Thymus (tissue), 11 donors: ENCODE measurements around the gene SRD5A1. TPM values are rescaled to one million over a fixed set of nuclear protein-coding genes. Genes with fewer than 3 reads are reported as not detected.

Experiments used
- DNase-seq, 9 donors: peaks; one replicate each; pipeline ENCODE4 v3.0.0-alpha.2; 2013; ENCODE audit warnings: low spot score in 9 of 9, low read depth in 6 of 9, missing footprints in 1 of 9
- H3K27ac ChIP-seq, 2 donors: one replicate each; pipeline ENCODE4 v1.5.1; 2013; ENCODE audit warnings: control low read depth in 1 of 2, low read depth in 1 of 2, low read length in 1 of 2, mild to moderate bottlenecking in 1 of 2, moderate library complexity in 1 of 2
- H3K27me3 ChIP-seq, 2 donors: one replicate each; pipeline ENCODE4 v1.5.1; 2013; ENCODE audit warnings: low read length in 1 of 2; ENCODE audit not compliant: control insufficient read depth in 2 of 2, insufficient read depth in 1 of 2
- H3K36me3 ChIP-seq, 2 donors: one replicate each; pipeline ENCODE4 v1.5.1; 2013; ENCODE audit warnings: low read length in 1 of 2, mild to moderate bottlenecking in 1 of 2, moderate library complexity in 1 of 2; ENCODE audit not compliant: control insufficient read depth in 2 of 2, insufficient read depth in 2 of 2
- H3K4me1 ChIP-seq, 2 donors: one replicate each; pipeline ENCODE4 v1.5.1; 2013; ENCODE audit warnings: low read length in 2 of 2; ENCODE audit not compliant: control insufficient read depth in 2 of 2, insufficient read depth in 2 of 2
- H3K4me3 ChIP-seq, 2 donors: one replicate each; pipeline ENCODE4 v1.5.1; 2013; ENCODE audit warnings: low read length in 2 of 2, control low read depth in 1 of 2, mild to moderate bottlenecking in 1 of 2
- H3K9me3 ChIP-seq, 2 donors: one replicate each; pipeline ENCODE4 v1.5.1; 2013; ENCODE audit warnings: low read length in 1 of 2, mild to moderate bottlenecking in 1 of 2; ENCODE audit not compliant: control insufficient read depth in 2 of 2, insufficient read depth in 1 of 2
- WGBS: extraction: QIAGEN DNeasy Blood & Tissue Kit; methylation state at CpG from one replicate; pipeline ENCODE4 v1.1.7; 2013; 5-methylcytosine and 5-hydroxymethylcytosine counted together
- polyA plus RNA-seq: library from polyadenylated mRNA; stranded (reverse); fragments of 200-250 nt; gene quantifications from one replicate; pipeline ENCODE4 v1.2.3, GENCODE V29; 2013
- total RNA-seq: library from RNA; stranded (reverse); fragments of 120-200 nt; gene quantifications from one replicate; pipeline ENCODE4 v1.2.4, GENCODE V29; 2013
- donor health status: healthy.

SRD5A1 gene
- total and polyA plus RNA-seq, 2 donors = 6.9 to 10.2 TPM

DNA sequence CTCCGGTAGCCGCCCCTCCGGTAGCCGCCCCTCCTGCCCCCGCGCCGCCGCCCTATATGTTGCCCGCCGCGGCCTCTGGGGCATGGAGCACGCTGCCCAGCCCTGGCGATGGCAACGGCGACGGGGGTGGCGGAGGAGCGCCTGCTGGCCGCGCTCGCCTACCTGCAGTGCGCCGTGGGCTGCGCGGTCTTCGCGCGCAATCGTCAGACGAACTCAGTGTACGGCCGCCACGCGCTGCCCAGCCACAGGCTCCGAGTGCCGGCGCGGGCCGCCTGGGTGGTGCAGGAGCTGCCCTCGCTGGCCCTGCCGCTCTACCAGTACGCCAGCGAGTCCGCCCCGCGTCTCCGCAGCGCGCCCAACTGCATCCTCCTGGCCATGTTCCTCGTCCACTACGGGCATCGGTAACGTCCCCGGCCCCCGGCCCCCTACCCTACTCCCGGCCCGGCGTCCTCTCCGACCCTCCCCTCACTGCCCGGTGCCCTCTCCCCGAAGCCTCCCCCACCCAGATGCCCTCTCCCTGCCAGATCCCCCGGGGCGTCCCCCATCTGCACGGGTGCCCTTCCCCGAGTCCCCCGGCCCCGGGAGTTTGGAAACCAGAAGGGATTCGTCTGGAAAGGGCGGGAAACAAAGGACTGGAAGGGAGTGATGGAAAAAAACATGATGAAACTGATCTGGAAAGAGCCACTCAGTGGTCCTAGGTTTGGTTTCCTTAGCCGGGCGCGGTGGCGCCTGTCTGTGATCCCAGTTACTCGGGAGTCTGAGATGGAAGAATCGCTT is 417 bp downstream of the SRD5A1 start:
- peak in 4 of 9 donors; percentile 3 to 28 (median 11) for DNase-seq
- whole genome bisulfite sequencing = under 1% methylated on average over 75 of the region's 75 CpGs
- Histone ChIP-seq H3K4me3 (peak overlapping the region; percentile 81 to 86), H3K9me3 (no peaks in the 10 kb centered on the region), H3K27me3 (peaks cover 0 to 10% of the 10 kb centered on the region in 2 donors), H3K4me1 (peaks cover 11 to 21% of the 10 kb centered on the region in 2 donors), H3K36me3 (peaks cover 14 to 18% of the 10 kb centered on the region in 2 donors), H3K27ac (no peak overlapping the region)

DNA sequence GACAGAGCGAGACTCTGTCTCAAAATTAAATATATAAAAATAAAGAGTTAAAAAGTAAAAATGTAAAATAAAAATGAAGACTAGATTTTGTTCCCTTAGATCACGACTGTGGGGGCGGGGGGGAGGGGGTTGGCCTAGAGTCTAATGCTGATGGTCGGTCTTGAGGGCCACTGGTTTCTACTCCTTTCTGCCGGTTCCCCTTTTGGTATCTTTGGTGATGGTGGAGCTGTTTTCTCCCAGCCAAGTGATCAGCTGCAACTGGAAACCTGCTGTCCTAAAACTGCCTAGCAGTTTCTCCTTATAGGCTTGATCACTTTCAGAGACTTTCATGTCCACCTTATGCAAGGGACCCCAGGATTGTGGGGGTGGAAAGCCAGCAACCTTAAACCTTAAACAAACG is 1.1 kb downstream of the SRD5A1 start:
- peak in 1 of 9 donors; percentile 9 for DNase-seq

DNA sequence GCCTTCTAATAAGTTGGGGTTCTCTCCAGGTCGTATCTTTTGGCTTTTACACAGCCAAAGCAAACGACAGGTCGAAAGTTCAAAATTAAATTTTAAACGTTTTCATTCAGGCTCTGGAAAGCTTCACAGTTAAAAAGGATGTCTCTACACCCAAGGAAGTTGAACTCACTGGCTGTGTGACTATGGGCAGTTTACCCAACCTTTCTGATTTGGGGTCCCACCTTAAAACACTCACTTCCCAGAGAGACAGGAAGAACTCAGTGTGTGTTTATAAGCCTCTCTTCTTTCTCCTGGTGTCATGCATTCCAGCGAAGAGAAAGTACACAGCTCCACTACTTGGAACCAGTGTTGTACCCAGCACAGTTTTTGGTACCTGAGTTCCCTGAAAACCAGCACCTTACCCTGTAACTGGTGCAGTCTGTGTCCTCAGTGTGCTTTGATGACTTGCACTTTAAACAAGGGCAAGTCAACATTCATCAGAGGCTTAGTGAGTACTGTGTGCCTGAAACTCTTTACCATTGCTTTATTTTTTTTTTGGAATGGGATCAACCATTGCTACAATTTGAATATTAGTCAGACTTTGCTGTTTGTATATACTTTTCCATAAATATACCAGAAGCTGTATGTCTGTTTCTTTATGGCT is 1.7 kb downstream of the SRD5A1 start:
- Histone ChIP-seq H3K27ac (no peak overlapping the region), H3K9me3 (no peaks in the 10 kb centered on the region), H3K27me3 (peaks cover 0 to 10% of the 10 kb centered on the region in 2 donors), H3K4me1 (peaks cover 11 to 21% of the 10 kb centered on the region in 2 donors), H3K4me3 (no peak overlapping the region), H3K36me3 (peaks cover 4 to 8% of the 10 kb centered on the region in 2 donors)
- WGBS = 92% methylated on average over 5 of the region's 5 CpGs
- no peak for DNase-seq

More for the DNA sequence above, 1.1 kb downstream of the SRD5A1 start:
- H3K27ac ChIP-seq = no peak overlapping the region
- WGBS = 23% methylated on average over 6 of the region's 6 CpGs
- peaks cover 11 to 14% of the 10 kb centered on the region in 2 donors for H3K36me3 ChIP-seq
- peaks cover 11 to 21% of the 10 kb centered on the region in 2 donors for H3K4me1 ChIP-seq
- peak overlapping the region; percentile 81 to 86 for H3K4me3 ChIP-seq
- no peaks in the 10 kb centered on the region for H3K9me3 ChIP-seq
- peaks cover 0 to 10% of the 10 kb centered on the region in 2 donors for H3K27me3 ChIP-seq

DNA sequence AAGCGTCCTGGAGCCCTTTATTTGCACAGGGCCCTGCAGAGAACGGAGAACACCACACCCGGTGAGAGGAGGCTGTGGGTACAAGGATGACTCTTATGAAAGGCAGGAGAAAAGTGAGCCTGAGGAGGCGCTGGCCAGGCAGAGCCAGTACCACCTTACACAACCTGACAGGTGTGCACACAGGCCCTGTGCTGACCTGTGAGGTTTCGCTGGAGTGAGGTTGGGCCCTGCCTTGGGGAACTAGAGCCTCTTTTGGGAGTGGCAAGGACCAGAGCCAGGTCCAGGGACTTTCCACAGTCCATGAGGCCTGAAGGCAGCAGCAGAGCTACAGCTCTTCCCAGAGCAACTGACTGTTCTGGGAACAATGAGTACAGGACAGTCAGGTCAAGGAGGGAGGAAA is 3.1 kb downstream of the SRD5A1 start:
- peaks cover 11 to 21% of the 10 kb centered on the region in 2 donors for H3K4me1 ChIP-seq
- DNase-seq = peak in 1 of 9 donors; percentile 21
- no peak overlapping the region for H3K4me3 ChIP-seq

DNA sequence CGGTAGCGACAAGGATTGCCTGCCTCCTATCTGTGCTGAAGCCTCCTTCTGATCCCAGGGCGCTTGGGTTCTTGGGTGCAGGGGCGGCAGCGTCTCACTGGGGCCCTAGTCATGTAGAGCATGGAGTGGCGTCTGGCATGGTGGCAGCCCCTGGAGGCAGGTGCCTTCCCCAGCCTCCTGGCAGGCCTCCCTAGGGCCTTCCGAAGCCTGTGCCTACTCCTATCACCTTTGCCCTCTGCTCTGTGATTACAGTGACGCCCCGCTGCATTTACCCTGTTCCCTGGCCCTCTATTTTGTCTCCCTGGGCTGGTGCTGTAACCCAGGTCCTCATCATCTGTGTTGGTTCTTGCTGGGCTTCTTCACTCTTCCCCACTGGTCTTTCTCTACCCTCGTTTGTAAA is 3.8 kb downstream of the SRD5A1 start:
- Histone ChIP-seq H3K9me3 (no peaks in the 10 kb centered on the region), H3K4me3 (no peak overlapping the region), H3K4me1 (peaks cover 10 to 18% of the 10 kb centered on the region in 2 donors), H3K27me3 (peaks cover 0 to 10% of the 10 kb centered on the region in 2 donors), H3K36me3 (no peaks in the 10 kb centered on the region), H3K27ac (peak overlapping the region in 1 of 2 donors; percentile 62)
- DNase-seq = no peak
- 92% methylated on average over 10 of the region's 10 CpGs for WGBS

More for the DNA sequence above, 3.1 kb downstream of the SRD5A1 start:
- Histone ChIP-seq H3K9me3 (no peaks in the 10 kb centered on the region), H3K27me3 (peaks cover 0 to 10% of the 10 kb centered on the region in 2 donors), H3K27ac (peak overlapping the region in 1 of 2 donors; percentile 62), H3K36me3 (peaks cover 0 to 3% of the 10 kb centered on the region in 2 donors)
- 92% methylated on average over 5 of the region's 5 CpGs for WGBS

DNA sequence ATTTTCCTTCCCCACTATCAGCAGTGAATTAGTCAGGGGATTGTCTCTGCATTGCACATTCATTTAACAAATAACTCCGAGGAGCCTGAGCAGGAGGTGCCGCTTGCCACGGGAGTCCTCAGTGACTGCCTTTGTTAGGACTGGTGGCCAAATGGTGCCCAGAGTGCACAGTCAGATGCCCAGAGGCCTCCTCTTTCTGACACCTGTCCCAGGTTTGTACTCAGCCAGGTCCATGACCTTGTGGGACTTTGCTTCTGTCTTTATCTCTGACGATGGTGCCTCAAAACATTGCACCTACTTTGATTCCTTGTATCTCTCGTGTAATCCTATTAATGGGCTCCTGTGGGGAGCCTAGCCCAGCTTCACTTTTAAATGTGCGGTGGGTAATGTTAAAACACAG is 4.3 kb downstream of the SRD5A1 start:
- no peak for DNase-seq
- H3K4me1 ChIP-seq = peaks cover 7 to 13% of the 10 kb centered on the region in 2 donors
- no peak overlapping the region for H3K4me3 ChIP-seq
- no peak overlapping the region for H3K27ac ChIP-seq
- 98% methylated on average over 6 of the region's 6 CpGs for WGBS
- no peaks in the 10 kb centered on the region for H3K36me3 ChIP-seq
- no peaks in the 10 kb centered on the region for H3K9me3 ChIP-seq
- peaks cover 0 to 10% of the 10 kb centered on the region in 2 donors for H3K27me3 ChIP-seq

DNA sequence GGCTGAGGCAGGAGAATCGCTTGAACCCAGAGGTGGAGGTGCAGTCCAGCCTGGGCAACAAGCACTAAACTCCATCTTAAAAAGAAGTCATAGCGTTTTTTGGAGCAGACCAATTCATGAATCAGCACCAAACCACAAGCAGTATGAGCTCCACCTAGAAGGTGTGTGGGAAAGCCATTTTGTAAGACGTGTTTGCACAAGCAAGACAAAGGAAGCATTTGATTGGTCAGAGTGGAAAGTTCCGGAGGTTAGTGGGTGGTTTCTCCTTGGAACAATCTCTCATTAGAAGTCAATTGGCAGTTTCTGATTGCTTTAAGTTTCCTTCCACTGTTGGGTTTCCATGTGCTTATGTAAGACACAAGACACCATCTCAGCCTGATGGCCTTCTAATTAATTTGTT is 5.0 kb downstream of the SRD5A1 start:
- Histone ChIP-seq H3K4me1 (peaks cover 7 to 13% of the 10 kb centered on the region in 2 donors), H3K4me3 (no peak overlapping the region), H3K9me3 (no peaks in the 10 kb centered on the region), H3K36me3 (no peaks in the 10 kb centered on the region), H3K27ac (no peak overlapping the region), H3K27me3 (peaks cover 0 to 10% of the 10 kb centered on the region in 2 donors)
- WGBS = 96% methylated on average over 4 of the region's 4 CpGs
- DNase-seq = no peak

DNA sequence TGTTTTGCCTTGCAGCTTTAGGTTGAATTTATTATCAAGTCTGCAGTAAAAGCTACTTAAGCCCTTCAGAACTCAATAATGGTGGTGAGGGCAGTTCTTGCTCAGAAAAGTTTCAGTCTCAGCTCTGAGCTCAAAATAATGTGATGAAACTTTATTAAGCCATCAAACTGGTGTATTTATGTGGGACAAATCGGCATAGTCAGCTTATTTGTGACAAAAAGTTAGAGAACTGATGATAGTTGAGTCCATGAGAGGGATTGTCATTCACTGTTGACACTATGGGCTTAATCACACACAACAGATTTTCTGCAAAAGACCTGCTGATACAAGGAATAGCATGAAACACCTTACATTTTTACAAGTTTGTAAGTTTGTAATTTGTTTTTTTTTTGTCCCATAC is 9.4 kb downstream of the SRD5A1 start:
- H3K36me3 ChIP-seq = no peaks in the 10 kb centered on the region
- no peaks in the 10 kb centered on the region for H3K4me1 ChIP-seq
- H3K9me3 ChIP-seq = no peaks in the 10 kb centered on the region
- 92% methylated on average over 1 of the region's 1 CpG for WGBS
- no peak for DNase-seq
- no peaks in the 10 kb centered on the region for H3K27me3 ChIP-seq
- H3K4me3 ChIP-seq = no peak overlapping the region
- no peak overlapping the region for H3K27ac ChIP-seq

DNA sequence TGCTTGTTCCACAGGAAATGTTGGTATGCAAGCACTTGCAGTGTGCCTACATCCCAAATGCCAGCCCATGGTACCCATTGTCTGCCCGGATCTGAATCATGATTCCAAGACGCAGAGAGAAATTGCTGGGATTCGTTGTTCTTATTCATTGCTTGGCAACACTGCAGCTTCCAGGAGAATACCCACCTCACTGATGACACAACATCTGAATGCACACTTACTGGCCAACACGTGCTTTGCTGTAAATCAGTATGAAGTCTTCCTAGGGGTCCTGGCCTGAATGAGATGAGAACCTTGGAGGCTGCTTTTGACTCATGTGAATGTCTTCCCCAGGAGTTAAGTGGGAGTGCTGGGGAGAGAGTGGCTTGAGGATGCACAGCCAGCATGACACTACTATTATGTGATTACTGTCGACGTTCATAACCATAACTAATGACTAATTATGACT is 11.6 kb downstream of the SRD5A1 start:
- no peak overlapping the region for H3K27ac ChIP-seq
- no peak overlapping the region for H3K4me3 ChIP-seq
- DNase-seq = no peak
- H3K27me3 ChIP-seq = no peaks in the 10 kb centered on the region
- no peaks in the 10 kb centered on the region for H3K4me1 ChIP-seq
- 97% methylated on average over 6 of the region's 6 CpGs for WGBS
- no peaks in the 10 kb centered on the region for H3K36me3 ChIP-seq
- peaks cover 0 to 7% of the 10 kb centered on the region in 2 donors for H3K9me3 ChIP-seq
